Tibial nerve (tissue), 4 donors: ENCODE results near the gene RAB34.

Source experiments
- CTCF ChIP-seq, 5 experiments: fragments of 200-600 bp in 3 of 5; fragments of 450-650 bp in 2 of 5; sonication (generic) in 3 of 5; IDR thresholded peaks; one replicate each; pipeline ENCODE4 v1.5.1; 2016 to 2019; ENCODE audit warnings: antibody characterized with exemption in 5 of 5, mild to moderate bottlenecking in 3 of 5, moderate library complexity in 2 of 5
- EP300 ChIP-seq, 2 donors: sonication (generic); formaldehyde crosslinking; IDR thresholded peaks; one replicate each; pipeline ENCODE4 v1.6.1; 2017; ENCODE audit warnings: antibody characterized with exemption in 2 of 2, mild to moderate bottlenecking in 1 of 2
- POLR2A ChIP-seq, 2 donors: fragments of 450-650 bp; IDR thresholded peaks; one replicate each; pipeline ENCODE4 v1.6.1; 2017; ENCODE audit warnings: antibody characterized with exemption in 2 of 2, mild to moderate bottlenecking in 2 of 2, moderate library complexity in 2 of 2

DNA sequence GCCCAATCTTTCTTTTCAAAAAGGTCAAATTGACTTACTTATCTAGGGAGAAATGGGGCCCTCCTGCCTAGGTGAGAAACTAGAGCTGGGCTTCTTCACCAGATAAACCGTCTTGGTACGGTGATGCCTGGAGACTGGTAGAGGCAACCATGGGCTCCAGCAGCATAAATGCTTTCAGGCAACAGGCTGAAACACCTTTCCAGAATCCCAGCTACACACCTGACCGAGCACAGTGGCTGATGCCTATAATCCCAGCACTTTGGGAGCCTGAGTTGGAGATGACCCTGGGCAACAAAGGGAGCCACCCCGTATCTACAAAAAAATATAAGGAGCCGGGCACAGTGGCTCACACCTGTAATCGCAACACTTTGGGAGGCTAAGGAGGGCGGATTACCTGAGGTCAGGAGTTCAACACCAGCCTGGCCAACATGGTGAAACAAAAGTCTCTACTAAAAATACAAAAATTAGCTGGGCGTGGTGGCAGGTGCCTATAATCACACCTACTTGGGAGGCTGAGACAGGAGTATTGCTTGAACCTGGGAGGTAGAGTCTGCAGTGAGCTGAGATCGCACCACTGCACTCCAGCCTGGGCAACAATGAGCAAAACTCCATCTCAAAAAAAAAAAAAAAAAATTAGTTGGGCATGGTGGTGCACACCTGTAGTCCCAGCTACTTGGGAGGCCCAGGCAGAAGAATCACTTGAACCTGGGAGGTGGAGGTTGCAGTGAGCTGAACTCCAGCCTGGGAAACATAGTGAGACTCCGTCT lies 34.1 kb upstream of the RAB34 start:
- no peak for TF ChIP-seq CTCF (IDR thresholded peaks at IDR 0.05)
- no peak for TF ChIP-seq POLR2A (IDR thresholded peaks at IDR 0.05)
- TF ChIP-seq EP300 (IDR thresholded peaks at IDR 0.05) = no peak
